Measurements from ENCODE around the gene TALDO1.

Gene TALDO1

GRCh38 chr11:766936-767210, 19.6 kb downstream of the TALDO1 start:
- DNase-seq (ENCODE audit: low spot score) = no peak
- no peak for TF ChIP-seq CTCF (IDR thresholded peaks at IDR 0.05; ENCODE audit: extremely low read depth, missing control alignments)

DNA sequence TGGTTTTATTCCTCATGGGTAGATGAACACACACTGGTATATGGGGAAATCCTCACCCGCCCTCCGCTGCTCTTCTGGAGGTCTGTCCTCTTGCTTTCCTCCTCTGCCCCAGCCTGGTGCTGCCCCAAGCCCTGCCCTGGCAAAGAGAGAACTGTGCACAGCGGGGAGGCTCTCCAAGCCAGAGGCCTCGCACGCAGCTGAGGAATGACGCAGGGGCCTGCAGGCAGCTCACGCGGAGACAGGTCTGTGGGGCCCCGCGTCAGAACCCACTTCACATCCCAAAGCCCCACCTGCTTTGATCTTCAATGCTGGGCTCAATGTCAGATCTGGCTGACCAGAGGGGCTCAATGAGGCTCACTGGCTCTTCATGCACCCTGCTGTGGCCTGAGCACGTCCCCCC, 20.0 kb downstream of the TALDO1 start:
- no peak for DNase-seq (ENCODE audit: low spot score)
- no peak for TF ChIP-seq CTCF (IDR thresholded peaks at IDR 0.05; ENCODE audit: extremely low read depth, missing control alignments)

DNA sequence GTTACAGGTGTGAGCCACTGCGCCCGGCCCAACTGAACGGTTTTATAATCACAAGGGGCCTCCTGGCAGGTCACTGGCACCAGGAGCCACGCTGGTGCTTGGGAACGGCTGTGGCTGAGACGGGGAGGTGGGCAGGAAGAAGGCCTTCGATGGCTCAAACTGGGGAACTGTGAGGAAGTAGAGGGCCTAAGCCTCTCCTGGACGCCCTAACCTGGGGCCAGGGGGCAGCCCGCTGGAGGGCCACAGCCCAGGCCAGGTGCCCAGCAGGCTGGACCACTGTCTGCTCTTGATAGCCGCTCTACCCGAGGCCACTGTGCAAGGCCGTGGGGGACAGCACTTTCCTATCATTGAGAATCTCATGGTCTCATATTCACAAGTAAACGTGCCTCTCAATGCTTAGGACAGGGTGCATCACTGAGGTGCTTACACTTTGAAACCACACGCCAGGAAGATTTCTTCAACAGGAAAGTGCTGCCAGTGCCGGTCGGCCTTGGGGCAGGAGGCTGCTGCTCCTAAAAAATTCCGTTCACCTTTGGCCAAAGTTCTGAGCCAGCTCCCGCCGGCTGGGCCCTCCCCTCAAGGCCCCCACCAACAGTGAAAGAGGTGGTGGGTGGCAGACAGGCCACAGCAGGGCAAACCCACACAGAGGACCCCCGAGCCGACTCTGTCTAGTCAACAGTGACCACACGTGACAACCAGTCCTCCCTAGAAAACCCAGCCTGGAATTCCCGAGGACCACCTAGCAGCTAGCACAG, 22.8 kb downstream of the TALDO1 start:
- TF ChIP-seq CTCF (IDR thresholded peaks at IDR 0.05; ENCODE audit: extremely low read depth, missing control alignments) = no peak
- no peak for DNase-seq (ENCODE audit: low spot score)

GRCh38 chr11:770642-771616, 23.7 kb downstream of the TALDO1 start:
- no peak for DNase-seq (ENCODE audit: low spot score)
- TF ChIP-seq CTCF (IDR thresholded peaks at IDR 0.05; ENCODE audit: extremely low read depth, missing control alignments) = no peak

GRCh38 chr11:771617-772204, 24.4 kb downstream of the TALDO1 start:
- DNase-seq (ENCODE audit: low spot score) = no peak
- no peak for TF ChIP-seq CTCF (IDR thresholded peaks at IDR 0.05; ENCODE audit: extremely low read depth, missing control alignments)

GRCh38 chr11:772429-773390, 25.4 kb downstream of the TALDO1 start:
- DNase-seq (ENCODE audit: low spot score) = no peak

More at GRCh38 chr11:772429-773390, 25.4 kb downstream of the TALDO1 start:
- TF ChIP-seq CTCF (IDR thresholded peaks at IDR 0.05; ENCODE audit: extremely low read depth, missing control alignments) = no peak

Data from GM20000 (cell line).